ENCODE data around the gene SLC22A23. TPM values are rescaled to one million over a fixed set of nuclear protein-coding genes. Genes with fewer than 3 reads are reported as not detected.

Gene SLC22A23
- total RNA-seq, 1 experiment from 2014 or later = 6.8 TPM

GRCh38 chr6:3310703-3311102, 146.1 kb downstream of the SLC22A23 start:
- Histone ChIP-seq H3K9me3 (ENCODE audit: control insufficient read depth, low read depth, low read length) (no peaks in the 10 kb centered on the region), H4K5ac (ENCODE audit: insufficient read length, low read depth, low read length) (no peak overlapping the region), H4K91ac (ENCODE audit: insufficient read length, low read depth, low read length) (no peak overlapping the region), H2AFZ (ENCODE audit: low read length) (no peak overlapping the region), H2BK15ac (ENCODE audit: low read depth, low read length) (no peak overlapping the region), H3K79me2 (ENCODE audit: insufficient read depth, low read length) (no peaks in the 10 kb centered on the region), H4K8ac (replicated peaks; ENCODE audit: insufficient read length, low read depth, low read length) (no peak overlapping the region), H2BK120ac (ENCODE audit: low read depth, low read length, poor library complexity, severe bottlenecking) (no peak overlapping the region), H3K14ac (ENCODE audit: insufficient read depth, low read length) (no peak overlapping the region), H4K20me1 (ENCODE audit: control insufficient read depth, insufficient read depth, insufficient read length) (no peaks in the 10 kb centered on the region), H2BK12ac (ENCODE audit: insufficient read length, low read depth, low read length) (no peak overlapping the region), H3K56ac (ENCODE audit: insufficient read length, low read depth, low read length) (no peak overlapping the region), H3K23ac (ENCODE audit: insufficient read length, low read depth, low read length) (no peak overlapping the region), H3K79me1 (ENCODE audit: insufficient read depth, low read depth, low read length, poor library complexity, severe bottlenecking) (no peaks in the 10 kb centered on the region), H3K27ac (ENCODE audit: insufficient read length, low read depth, low read length) (no peak overlapping the region), H3T11ph (ENCODE audit: low read length) (no peak overlapping the region), H3K9ac (ENCODE audit: extremely low read depth, insufficient read length, low read length) (no peak overlapping the region), H2BK20ac (ENCODE audit: low read depth, low read length, poor library complexity, severe bottlenecking) (no peak overlapping the region), H3K4me1 (ENCODE audit: insufficient read depth, low read length) (no peaks in the 10 kb centered on the region), H3K23me2 (ENCODE audit: insufficient read length, low read depth, low read length, poor library complexity, severe bottlenecking) (no peaks in the 10 kb centered on the region), H3K4me2 (ENCODE audit: insufficient read depth, insufficient read length, low read length) (no peak overlapping the region), H2BK5ac (ENCODE audit: insufficient read length, low read length) (no peak overlapping the region), H3K27me3 (ENCODE audit: insufficient read depth, low read length) (no peaks in the 10 kb centered on the region), H2AK5ac (ENCODE audit: insufficient read length, low read length) (no peak overlapping the region), H3K18ac (ENCODE audit: insufficient read length, low read depth, low read length) (no peak overlapping the region), H3K4ac (ENCODE audit: low read depth, low read length) (no peak overlapping the region)
- H3K27ac Mint-ChIP-seq = peak overlapping the region in 1 of 3 experiments; percentile 48; a peak in 1 of 7 replicates
- peaks cover 8 to 17% of the 10 kb centered on the region in 2 experiments; a peak in 3 of 4 replicates for H3K4me1 Mint-ChIP-seq
- no peak overlapping the region for H3K4me3 Mint-ChIP-seq
- WGBS (ENCODE audit: extremely low coverage, insufficient read length, low lambda C conversion rate) = no CpG with 5 or more reads among the region's 9 CpGs
- peaks cover 0 to 2% of the 10 kb centered on the region in 2 experiments; a peak in 1 of 5 replicates for H3K9me3 Mint-ChIP-seq
- peaks cover 1% of the 10 kb centered on the region; the same call in 1 of the 2 replicates for H3K27me3 Mint-ChIP-seq (ENCODE audit: low read depth)
- TF ChIP-seq CTCF (conservative IDR thresholded peaks at IDR 0.05) = no peak
- H3K36me3 Mint-ChIP-seq (ENCODE audit: insufficient read depth in 1 of 3, low read depth in 3 of 3) = peaks cover 4 to 24% (median 11%) of the 10 kb centered on the region in 3 experiments; a peak in 6 of 7 replicates
- DNase-seq = no peak
